Endothelial cell (in vitro differentiated cells): ENCODE data around the gene RNF5. TPM values are rescaled to one million over a fixed set of nuclear protein-coding genes. Genes with fewer than 3 reads are reported as not detected.

ENCODE experiments used
- DNase-seq: peaks from one replicate; pipeline ENCODE4 v3.0.0; 2021; ENCODE audit warnings: low spot score
- H3K27ac Mint-ChIP-seq: one replicate; pipeline ENCODE4 v1.8.0; 2021; ENCODE audit warnings: mixed read lengths, inconsistent platforms; ENCODE audit not compliant: unreplicated experiment
- H3K27me3 Mint-ChIP-seq: one replicate; pipeline ENCODE4 v1.8.0; 2021; ENCODE audit warnings: mild to moderate bottlenecking, moderate library complexity, mixed read lengths, inconsistent platforms; ENCODE audit not compliant: unreplicated experiment
- H3K36me3 Mint-ChIP-seq: one replicate; pipeline ENCODE4 v1.8.0; 2021; ENCODE audit warnings: mild to moderate bottlenecking, low read depth, mixed read lengths, inconsistent platforms; ENCODE audit not compliant: unreplicated experiment
- H3K4me1 Mint-ChIP-seq: one replicate; pipeline ENCODE4 v1.8.0; 2021; ENCODE audit warnings: mild to moderate bottlenecking, mixed read lengths, inconsistent platforms; ENCODE audit not compliant: unreplicated experiment
- H3K4me3 Mint-ChIP-seq: one replicate; pipeline ENCODE4 v1.8.0; 2021; ENCODE audit warnings: mild to moderate bottlenecking, mixed read lengths, inconsistent platforms; ENCODE audit not compliant: unreplicated experiment
- H3K9me3 Mint-ChIP-seq: one replicate; pipeline ENCODE4 v1.8.0; 2021; ENCODE audit warnings: mixed read lengths, inconsistent platforms; ENCODE audit not compliant: unreplicated experiment
- CTCF ChIP-seq: fragments of 200-600 bp; sonication (generic); IDR thresholded peaks from one replicate; pipeline ENCODE4 v1.5.0; 2021; ENCODE audit warnings: antibody characterized with exemption; ENCODE audit not compliant: unreplicated experiment
- total RNA-seq: library from RNA; stranded (reverse); fragmentation: NEBNext Ultra II Directional; extraction: Animal tissue kit (Norgen Biotek cat#: 25700); gene quantifications from one replicate; pipeline ENCODE4 v1.2.1, GENCODE V29; 2021; ENCODE audit not compliant: unreplicated experiment

RNF5 gene
- total RNA-seq, 1 donor from 2014 or later = 44.4 TPM

GRCh38 chr6:32152769-32153563, 25.2 kb upstream of the RNF5 start:
- TF ChIP-seq CTCF = no peak
- peaks cover 17% of the 10 kb centered on the region for H3K36me3 Mint-ChIP-seq
- peak overlapping the region; percentile 99 for H3K4me3 Mint-ChIP-seq
- peaks cover 18% of the 10 kb centered on the region for H3K27me3 Mint-ChIP-seq
- H3K4me1 Mint-ChIP-seq = peaks cover 43% of the 10 kb centered on the region
- peak overlapping the region; percentile 76 for H3K27ac Mint-ChIP-seq
- DNase-seq = no peak
- no peaks in the 10 kb centered on the region for H3K9me3 Mint-ChIP-seq

- TF ChIP-seq CTCF = no peak
- Mint-ChIP-seq H3K36me3 (peaks cover 17% of the 10 kb centered on the region), H3K27ac (peak within 1 kb of the TSS; percentile 94), H3K4me1 (peaks cover 38% of the 10 kb centered on the region), H3K4me3 (peak within 1 kb of the TSS; percentile 99), H3K27me3 (peaks cover 13% of the 10 kb centered on the region), H3K9me3 (no peaks in the 10 kb centered on the region)
- peak; percentile 83 for DNase-seq
Observed at GRCh38 chr6:32153564-32154513, 24.4 kb upstream of the RNF5 start, which contains the start of gene PPT2. TSS of gene PPT2 (plus strand) at chr6:32154141. CDS start at chr6:32154595, 454 bp downstream.

GRCh38 chr6:32154514-32155161, 23.6 kb upstream of the RNF5 start:
- peak overlapping the region; percentile 99 for H3K4me3 Mint-ChIP-seq
- peak overlapping the region; percentile 94 for H3K27ac Mint-ChIP-seq
- DNase-seq = no peak
- peaks cover 17% of the 10 kb centered on the region for H3K36me3 Mint-ChIP-seq
- peaks cover 35% of the 10 kb centered on the region for H3K4me1 Mint-ChIP-seq
- H3K27me3 Mint-ChIP-seq = peaks cover 10% of the 10 kb centered on the region
- TF ChIP-seq CTCF = no peak
- H3K9me3 Mint-ChIP-seq = no peaks in the 10 kb centered on the region

GRCh38 chr6:32156891-32157290, 21.3 kb upstream of the RNF5 start:
- no peak for TF ChIP-seq CTCF
- Mint-ChIP-seq H3K27me3 (peaks cover 2% of the 10 kb centered on the region), H3K27ac (no peak overlapping the region), H3K9me3 (no peaks in the 10 kb centered on the region), H3K4me1 (peaks cover 23% of the 10 kb centered on the region), H3K36me3 (peaks cover 11% of the 10 kb centered on the region), H3K4me3 (no peak overlapping the region)
- no peak for DNase-seq
